A673 (cell line): ENCODE results near the gene ADAMTSL3.

Experiments
- EZH2 ChIP-seq: fragments of 200-600 bp; sonication (generic); IDR thresholded peaks from 2 replicates; pipeline ENCODE4 v1.6.1; 2017; ENCODE audit warnings: borderline replicate concordance, low read depth, mild to moderate bottlenecking, mixed read lengths, antibody characterized with exemption, low read length; ENCODE audit not compliant: poor library complexity, severe bottlenecking
- TF ChIP-seq, protein P1 (sequence below): fragments of 300-800, 200-600 bp; sonication (generic); conservative IDR thresholded peaks from 2 replicates; pipeline ENCODE4 v1.5.1; 2017; ENCODE audit warnings: low read depth, mild to moderate bottlenecking, antibody characterized with exemption, low read length, moderate library complexity, mixed read lengths

DNA sequence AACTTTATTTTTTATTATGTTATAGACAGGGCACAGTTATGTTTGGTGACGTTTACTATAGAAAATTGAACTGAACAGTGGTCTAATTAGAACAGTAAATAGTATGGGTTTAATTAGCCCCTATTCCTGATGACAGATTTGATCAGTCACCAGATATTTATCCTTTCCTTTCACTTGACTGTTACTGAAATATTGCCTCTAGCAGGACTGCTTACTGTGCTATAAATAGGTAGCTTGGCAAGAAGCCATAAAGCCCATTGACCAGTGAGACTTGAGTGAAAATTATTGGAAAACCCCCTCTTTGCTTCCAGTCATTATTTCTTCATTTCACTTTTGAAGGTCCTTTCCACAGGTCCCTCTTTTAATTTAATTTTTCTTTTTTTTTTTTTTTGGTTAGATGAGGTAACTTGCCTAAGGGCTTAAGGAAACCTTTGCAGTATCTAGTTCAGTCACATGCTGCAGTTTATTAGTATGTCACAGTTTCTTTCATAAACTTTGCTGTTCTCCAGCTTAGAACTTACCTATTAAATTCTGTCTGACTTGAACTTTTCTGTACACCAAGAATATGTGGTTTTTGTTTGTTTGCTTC, 115.6 kb downstream of the ADAMTSL3 start:
- TF ChIP-seq, protein P1, sequence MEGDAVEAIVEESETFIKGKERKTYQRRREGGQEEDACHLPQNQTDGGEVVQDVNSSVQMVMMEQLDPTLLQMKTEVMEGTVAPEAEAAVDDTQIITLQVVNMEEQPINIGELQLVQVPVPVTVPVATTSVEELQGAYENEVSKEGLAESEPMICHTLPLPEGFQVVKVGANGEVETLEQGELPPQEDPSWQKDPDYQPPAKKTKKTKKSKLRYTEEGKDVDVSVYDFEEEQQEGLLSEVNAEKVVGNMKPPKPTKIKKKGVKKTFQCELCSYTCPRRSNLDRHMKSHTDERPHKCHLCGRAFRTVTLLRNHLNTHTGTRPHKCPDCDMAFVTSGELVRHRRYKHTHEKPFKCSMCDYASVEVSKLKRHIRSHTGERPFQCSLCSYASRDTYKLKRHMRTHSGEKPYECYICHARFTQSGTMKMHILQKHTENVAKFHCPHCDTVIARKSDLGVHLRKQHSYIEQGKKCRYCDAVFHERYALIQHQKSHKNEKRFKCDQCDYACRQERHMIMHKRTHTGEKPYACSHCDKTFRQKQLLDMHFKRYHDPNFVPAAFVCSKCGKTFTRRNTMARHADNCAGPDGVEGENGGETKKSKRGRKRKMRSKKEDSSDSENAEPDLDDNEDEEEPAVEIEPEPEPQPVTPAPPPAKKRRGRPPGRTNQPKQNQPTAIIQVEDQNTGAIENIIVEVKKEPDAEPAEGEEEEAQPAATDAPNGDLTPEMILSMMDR = no peak
- TF ChIP-seq EZH2 = no peak
